ENCODE data around the gene KIZ.

The KIZ gene

DNA sequence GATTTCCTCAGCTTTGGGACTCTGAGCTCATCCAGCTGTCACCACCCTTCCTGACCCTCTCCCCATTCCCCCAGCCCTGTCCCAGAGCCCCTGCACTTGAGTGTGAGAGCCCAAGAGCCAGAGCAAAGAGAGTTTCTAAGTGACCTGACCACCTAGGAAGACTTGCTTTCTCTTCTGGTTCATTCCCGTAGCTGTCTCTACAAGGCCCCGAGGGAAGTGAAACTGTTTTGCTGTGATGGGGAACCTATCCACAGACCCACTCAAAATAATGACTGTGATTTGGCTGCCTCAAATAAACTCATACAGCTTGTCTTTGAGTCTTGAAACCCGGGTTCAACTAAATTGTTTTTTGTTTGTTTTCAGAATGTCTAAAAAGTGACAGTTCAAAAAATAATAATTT is 102.6 kb downstream of the KIZ start:
- CTCF ChIA-PET: interaction anchor here (0.9 to 1.4 kb wide), 2 partner anchors 274 to 277 kb away, joined by 3 to 5 read pairs; no protein-coding TSS in a partner anchor
- POLR2A ChIA-PET: no interaction called here
- no peak for DNase-seq (ENCODE audit: low read depth, low spot score)

DNA sequence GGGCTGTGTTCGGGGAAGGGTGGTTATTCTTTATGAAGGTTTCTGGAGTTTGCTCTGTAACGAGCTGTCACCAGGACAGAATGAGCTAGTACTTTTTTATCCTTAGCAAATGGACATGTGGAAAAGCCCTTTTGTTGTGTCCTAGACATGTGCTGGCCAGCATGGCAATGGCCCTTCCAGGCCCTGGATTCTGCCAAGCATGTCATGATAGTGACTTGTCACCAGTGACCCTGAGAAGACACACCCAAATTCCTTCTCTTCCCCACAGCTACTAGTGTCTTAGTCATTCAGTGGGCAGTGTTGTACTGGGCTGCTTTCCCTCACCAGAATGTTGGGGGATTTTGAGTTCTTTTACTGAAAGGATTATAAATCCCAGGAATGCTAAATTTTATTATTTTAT is 103.3 kb downstream of the KIZ start:
- ChIA-PET CTCF (interaction anchor here (0.9 to 1.4 kb wide), 6 partner anchors 11 to 342 kb away, joined by 3 to 5 read pairs (median 3); no protein-coding TSS in a partner anchor), POLR2A (no interaction called here)
- no peak overlapping the region for H3K4me3 ChIP-seq (ENCODE audit: low read depth, low read length)
- no peak for DNase-seq (ENCODE audit: low read depth, low spot score)
- TF ChIP-seq, protein P1, sequence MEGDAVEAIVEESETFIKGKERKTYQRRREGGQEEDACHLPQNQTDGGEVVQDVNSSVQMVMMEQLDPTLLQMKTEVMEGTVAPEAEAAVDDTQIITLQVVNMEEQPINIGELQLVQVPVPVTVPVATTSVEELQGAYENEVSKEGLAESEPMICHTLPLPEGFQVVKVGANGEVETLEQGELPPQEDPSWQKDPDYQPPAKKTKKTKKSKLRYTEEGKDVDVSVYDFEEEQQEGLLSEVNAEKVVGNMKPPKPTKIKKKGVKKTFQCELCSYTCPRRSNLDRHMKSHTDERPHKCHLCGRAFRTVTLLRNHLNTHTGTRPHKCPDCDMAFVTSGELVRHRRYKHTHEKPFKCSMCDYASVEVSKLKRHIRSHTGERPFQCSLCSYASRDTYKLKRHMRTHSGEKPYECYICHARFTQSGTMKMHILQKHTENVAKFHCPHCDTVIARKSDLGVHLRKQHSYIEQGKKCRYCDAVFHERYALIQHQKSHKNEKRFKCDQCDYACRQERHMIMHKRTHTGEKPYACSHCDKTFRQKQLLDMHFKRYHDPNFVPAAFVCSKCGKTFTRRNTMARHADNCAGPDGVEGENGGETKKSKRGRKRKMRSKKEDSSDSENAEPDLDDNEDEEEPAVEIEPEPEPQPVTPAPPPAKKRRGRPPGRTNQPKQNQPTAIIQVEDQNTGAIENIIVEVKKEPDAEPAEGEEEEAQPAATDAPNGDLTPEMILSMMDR (IDR thresholded peaks at IDR 0.05; ENCODE audit: insufficient read depth, low read length, missing control alignments): no peak

More for the DNA sequence above, 102.6 kb downstream of the KIZ start:
- H3K4me3 ChIP-seq (ENCODE audit: low read depth, low read length): no peak overlapping the region
- TF ChIP-seq, protein P1 (IDR thresholded peaks at IDR 0.05; ENCODE audit: insufficient read depth, low read length, missing control alignments): no peak

GRCh38 chr20:21230220-21230619 is 104.3 kb downstream of the KIZ start:
- CTCF ChIA-PET: interaction anchor here (0.9 to 1.1 kb wide), 2 partner anchors 16 to 341 kb away, joined by 3 read pairs; no protein-coding TSS in a partner anchor
- POLR2A ChIA-PET: no interaction called here
- no peak overlapping the region for H3K4me3 ChIP-seq (ENCODE audit: low read depth, low read length)

DNA sequence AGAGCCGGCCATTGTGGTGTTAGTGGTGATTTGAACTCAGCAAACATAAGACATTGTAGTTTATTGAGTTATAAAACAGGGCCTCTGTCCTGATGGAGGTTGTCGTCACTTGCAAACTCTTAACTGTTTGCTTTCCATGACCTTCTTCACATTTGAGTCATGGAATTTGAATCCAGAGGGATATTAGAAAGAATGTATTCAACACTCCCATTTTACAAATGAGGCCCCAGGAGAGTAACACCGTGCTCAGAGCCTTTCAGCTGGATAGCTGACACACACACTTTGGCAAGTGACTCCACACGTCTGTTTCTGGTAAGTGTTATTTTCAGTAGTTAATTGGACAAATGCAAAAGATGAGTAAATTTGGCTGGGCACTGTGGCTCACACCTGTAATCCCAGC is 104.8 kb downstream of the KIZ start:
- no peak overlapping the region for H3K4me3 ChIP-seq (ENCODE audit: low read depth, low read length)
- CTCF ChIA-PET: interaction anchor here (0.9 kb wide), 1 partner anchor 274 kb away, joined by 5 read pairs; no protein-coding TSS in a partner anchor
- POLR2A ChIA-PET: no interaction called here
- DNase-seq (ENCODE audit: low read depth, low spot score): no peak
- TF ChIP-seq, protein P1 (IDR thresholded peaks at IDR 0.05; ENCODE audit: insufficient read depth, low read length, missing control alignments): no peak

More at GRCh38 chr20:21230220-21230619, 104.3 kb downstream of the KIZ start:
- TF ChIP-seq, protein P1 (IDR thresholded peaks at IDR 0.05; ENCODE audit: insufficient read depth, low read length, missing control alignments): no peak
- DNase-seq (ENCODE audit: low read depth, low spot score): no peak

GRCh38 chr20:21232546-21233280 is 106.8 kb downstream of the KIZ start:
- ChIA-PET CTCF (interaction anchor here (0.8 to 1.8 kb wide), 9 partner anchors 12 to 373 kb away, joined by 3 to 8 read pairs (median 4); no protein-coding TSS in a partner anchor), POLR2A (no interaction called here)
- TF ChIP-seq, protein P1 (IDR thresholded peaks at IDR 0.05; ENCODE audit: insufficient read depth, low read length, missing control alignments): no peak
- DNase-seq (ENCODE audit: low read depth, low spot score): no peak
- no peak overlapping the region for H3K4me3 ChIP-seq (ENCODE audit: low read depth, low read length)

- ChIA-PET CTCF (interaction anchor here (0.6 to 6.6 kb wide), 27 partner anchors 8 to 561 kb away, joined by 3 to 374 read pairs (median 8); partner anchors contain the start of genes KIZ, NKX2-2 and XRN2), POLR2A (no interaction called here)
- no peak for DNase-seq (ENCODE audit: low read depth, low spot score)
These were observed 108.4 kb downstream of the KIZ start for GRCh38 chr20:21234324-21234723.

More at GRCh38 chr20:21234324-21234723, 108.4 kb downstream of the KIZ start:
- H3K4me3 ChIP-seq (ENCODE audit: low read depth, low read length): no peak overlapping the region
- TF ChIP-seq, protein P1 (IDR thresholded peaks at IDR 0.05; ENCODE audit: insufficient read depth, low read length, missing control alignments): no peak
